ENCODE results near the gene SLC24A3.
"Not testable (repeated sequence)": the region's sequence is repeated elsewhere in the genome, so short reads cannot be mapped to it uniquely, and the experiment has no call there.

SLC24A3 gene

DNA sequence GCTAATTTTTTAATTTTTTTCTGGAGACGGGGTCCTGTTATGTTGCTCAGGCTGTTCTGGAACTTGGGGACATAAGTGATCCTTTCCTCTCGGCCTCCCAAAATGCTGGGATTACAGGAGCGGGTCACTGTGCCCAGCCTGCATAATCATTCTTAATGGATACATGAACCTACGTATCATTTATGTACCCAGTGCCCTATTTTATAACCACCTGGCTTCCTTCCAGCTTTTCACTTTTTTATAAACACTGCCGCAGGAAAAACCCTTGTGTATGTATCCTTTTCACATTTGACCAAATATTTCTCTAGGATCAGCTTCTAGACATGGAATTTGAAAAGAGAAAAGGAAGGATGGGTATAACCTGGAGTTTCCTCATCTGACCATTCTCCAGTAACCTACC lies 460.1 kb downstream of the SLC24A3 start:
- no peak for DNase-seq (ENCODE audit: low read depth)
- TF ChIP-seq, protein P1, sequence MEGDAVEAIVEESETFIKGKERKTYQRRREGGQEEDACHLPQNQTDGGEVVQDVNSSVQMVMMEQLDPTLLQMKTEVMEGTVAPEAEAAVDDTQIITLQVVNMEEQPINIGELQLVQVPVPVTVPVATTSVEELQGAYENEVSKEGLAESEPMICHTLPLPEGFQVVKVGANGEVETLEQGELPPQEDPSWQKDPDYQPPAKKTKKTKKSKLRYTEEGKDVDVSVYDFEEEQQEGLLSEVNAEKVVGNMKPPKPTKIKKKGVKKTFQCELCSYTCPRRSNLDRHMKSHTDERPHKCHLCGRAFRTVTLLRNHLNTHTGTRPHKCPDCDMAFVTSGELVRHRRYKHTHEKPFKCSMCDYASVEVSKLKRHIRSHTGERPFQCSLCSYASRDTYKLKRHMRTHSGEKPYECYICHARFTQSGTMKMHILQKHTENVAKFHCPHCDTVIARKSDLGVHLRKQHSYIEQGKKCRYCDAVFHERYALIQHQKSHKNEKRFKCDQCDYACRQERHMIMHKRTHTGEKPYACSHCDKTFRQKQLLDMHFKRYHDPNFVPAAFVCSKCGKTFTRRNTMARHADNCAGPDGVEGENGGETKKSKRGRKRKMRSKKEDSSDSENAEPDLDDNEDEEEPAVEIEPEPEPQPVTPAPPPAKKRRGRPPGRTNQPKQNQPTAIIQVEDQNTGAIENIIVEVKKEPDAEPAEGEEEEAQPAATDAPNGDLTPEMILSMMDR (IDR thresholded peaks at IDR 0.05; ENCODE audit: low read length, missing control alignments), result no peak
- H3K4me3 ChIP-seq (replicated peaks; ENCODE audit: low read depth, low read length), result no peak overlapping the region

DNA sequence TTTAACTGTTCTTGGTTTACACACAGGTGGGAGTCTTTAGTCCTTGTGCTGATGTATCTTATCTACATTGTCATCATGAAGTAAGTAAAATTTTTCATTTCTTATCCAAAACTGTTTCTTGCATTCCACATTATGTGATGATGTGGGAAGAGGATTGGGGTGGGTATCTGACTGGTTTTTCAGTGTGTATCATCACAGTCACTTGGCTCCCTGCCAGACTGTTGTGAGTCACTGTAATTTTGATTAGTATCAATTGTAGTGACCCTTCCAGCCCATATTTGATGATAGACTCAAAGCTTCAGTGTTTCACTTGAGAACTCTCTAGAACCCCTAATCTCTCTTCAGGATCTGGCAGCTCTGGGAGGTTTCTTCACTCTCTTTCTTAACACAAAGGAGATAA lies 461.1 kb downstream of the SLC24A3 start:
- no peak for DNase-seq (ENCODE audit: low read depth)
- TF ChIP-seq, protein P1 (IDR thresholded peaks at IDR 0.05; ENCODE audit: low read length, missing control alignments), result no peak
- no peak overlapping the region for H3K4me3 ChIP-seq (replicated peaks; ENCODE audit: low read depth, low read length)

DNA sequence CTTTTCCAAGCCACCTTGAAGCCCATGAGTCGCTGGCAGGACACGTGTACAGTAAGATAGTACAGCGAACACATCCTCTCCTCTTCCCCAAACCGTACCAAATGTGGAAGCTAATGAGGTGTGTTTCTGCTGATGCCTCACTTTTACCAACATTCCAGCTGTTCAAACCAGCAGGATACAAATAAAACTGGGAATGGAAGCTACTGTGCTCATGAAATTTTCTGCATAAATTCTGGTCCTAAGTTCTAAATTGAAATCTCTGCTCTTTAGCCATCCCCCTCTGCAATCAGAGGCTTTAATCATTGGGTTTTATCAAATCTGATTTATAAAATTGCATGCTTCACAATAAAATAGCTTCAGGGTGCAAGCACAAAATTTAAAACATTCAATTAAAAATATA lies 463.8 kb downstream of the SLC24A3 start:
- TF ChIP-seq, protein P1 (IDR thresholded peaks at IDR 0.05; ENCODE audit: low read length, missing control alignments), result no peak
- no peak for DNase-seq (ENCODE audit: low read depth)
- no peak overlapping the region for H3K4me3 ChIP-seq (replicated peaks; ENCODE audit: low read depth, low read length)

DNA sequence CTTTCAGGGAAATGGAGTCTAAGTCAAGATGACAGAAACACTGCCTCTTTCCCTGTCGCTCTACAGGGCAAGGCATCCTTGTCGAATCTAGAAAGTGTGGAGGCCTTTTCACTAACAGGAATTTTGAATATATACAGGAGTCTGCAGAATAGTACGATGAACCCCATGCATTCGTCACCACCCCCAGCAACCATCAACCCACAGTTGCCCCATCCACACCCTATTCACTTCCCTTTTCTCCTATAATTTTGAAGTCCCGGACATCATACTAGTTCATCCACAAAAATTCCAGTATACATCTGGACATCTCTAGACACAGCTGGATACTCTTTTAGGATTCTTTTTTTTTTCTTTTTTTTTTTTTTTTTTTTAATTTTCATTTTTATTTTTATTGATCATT lies 464.9 kb downstream of the SLC24A3 start:
- no peak overlapping the region for H3K4me3 ChIP-seq (replicated peaks; ENCODE audit: low read depth, low read length)
- DNase-seq (ENCODE audit: low read depth), result no peak
- TF ChIP-seq, protein P1 (IDR thresholded peaks at IDR 0.05; ENCODE audit: low read length, missing control alignments), result no peak

DNA sequence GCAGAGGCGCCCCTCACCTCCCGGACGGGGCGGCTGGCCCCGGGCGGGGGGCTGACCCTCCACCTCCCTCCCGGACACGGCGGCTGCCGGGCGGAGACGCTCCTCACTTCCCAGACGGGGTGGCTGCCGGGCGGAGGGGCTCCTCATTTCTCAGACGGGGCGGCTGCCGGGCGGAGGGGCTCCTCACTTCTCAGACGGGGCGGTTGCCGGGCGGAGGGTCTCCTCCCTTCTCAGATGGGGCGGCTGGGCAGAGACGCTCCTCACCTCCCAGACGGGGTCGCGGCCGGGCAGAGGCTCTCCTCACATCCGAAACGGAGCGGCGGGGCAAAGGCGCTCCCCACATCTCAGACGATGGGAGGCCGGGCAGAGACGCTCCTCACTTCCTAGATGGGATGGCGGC lies 466.1 kb downstream of the SLC24A3 start:
- not testable (repeated sequence) for DNase-seq (ENCODE audit: low read depth); H3K4me3 ChIP-seq (replicated peaks; ENCODE audit: low read depth, low read length)

DNA sequence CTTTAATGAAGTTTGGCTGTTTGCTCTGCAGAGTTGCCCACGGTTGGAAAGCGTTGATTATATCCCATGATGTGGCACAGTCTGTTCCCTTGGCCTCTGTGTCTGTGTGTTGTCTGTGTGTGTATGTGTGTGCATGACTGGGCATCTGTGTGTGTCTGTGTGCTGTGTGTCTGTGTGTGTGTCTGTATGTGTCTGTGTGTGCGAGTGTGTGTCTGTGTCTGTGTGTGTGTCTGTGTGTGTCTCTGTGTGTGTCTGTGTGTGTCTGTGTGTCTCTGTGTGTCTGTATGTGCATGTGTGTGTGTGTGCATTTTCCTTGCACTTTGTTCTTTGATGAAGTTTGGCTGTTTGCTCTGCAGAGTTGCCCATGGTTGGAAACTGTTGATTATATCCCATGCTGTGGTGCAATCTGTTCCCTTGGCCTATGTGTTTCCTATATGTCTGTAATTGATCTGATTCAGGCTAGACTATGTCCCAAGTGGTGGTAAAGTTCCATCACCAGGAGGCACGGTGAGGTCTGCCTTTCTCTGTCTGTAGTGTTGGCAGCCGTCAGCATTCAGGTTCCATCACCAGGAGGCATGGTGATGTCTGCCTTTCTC lies 467.6 kb downstream of the SLC24A3 start:
- no peak overlapping the region for H3K4me3 ChIP-seq (replicated peaks; ENCODE audit: low read depth, low read length)
- DNase-seq (ENCODE audit: low read depth), result no peak
- TF ChIP-seq, protein P1 (IDR thresholded peaks at IDR 0.05; ENCODE audit: low read length, missing control alignments), result no peak

- TF ChIP-seq, protein P1 (IDR thresholded peaks at IDR 0.05; ENCODE audit: low read length, missing control alignments), result no peak
- no peak overlapping the region for H3K4me3 ChIP-seq (replicated peaks; ENCODE audit: low read depth, low read length)
Observed at GRCh38 chr20:19682249-19682648, 469.8 kb downstream of the SLC24A3 start.

More at GRCh38 chr20:19682249-19682648, 469.8 kb downstream of the SLC24A3 start:
- DNase-seq (ENCODE audit: low read depth), result no peak

All from fibroblast of pulmonary artery (primary cell).